GM10248 (cell line): ENCODE measurements around the gene FEZ2.

Source experiments
- CTCF ChIA-PET: fragments of 300-600 bp; sonication (Branson Sonifier 250); formaldehyde crosslinking; extraction: SDS; loops from one replicate; lab custom pipeline; 2021; ENCODE audit warnings: antibody characterized with exemption; lab: Yijun Ruan, JAX
- POLR2A ChIA-PET: fragments of 350-650 bp; sonication (Branson Sonifier 250); formaldehyde crosslinking; extraction: SDS; loops from one replicate; lab custom pipeline; 2020; ENCODE audit warnings: antibody characterized with exemption; lab: Yijun Ruan, JAX
- DNase-seq: peaks from one replicate; pipeline ENCODE4 v3.0.0; 2012; ENCODE audit errors: extremely low spot score
- CTCF ChIP-seq: IDR thresholded peaks from 2 replicates; pipeline ENCODE4 v1.5.1; 2012; ENCODE audit warnings: mild to moderate bottlenecking, low read depth; ENCODE audit errors: extremely low read depth, missing control alignments, control extremely low read depth

Gene FEZ2

GRCh38 chr2:36573165-36573564 is 24.8 kb downstream of the FEZ2 start:
- DNase-seq, result no peak
- ChIA-PET POLR2A (no interaction called here), CTCF (no interaction called here)
- no peak for TF ChIP-seq CTCF

- ChIA-PET CTCF (no interaction called here), POLR2A (no interaction called here)
- DNase-seq, result no peak
- no peak for TF ChIP-seq CTCF
Measured at GRCh38 chr2:36572719-36573059, 25.3 kb downstream of the FEZ2 start.

- CTCF ChIA-PET, result no interaction called here
- no peak for DNase-seq
- POLR2A ChIA-PET, result no interaction called here
- no peak for TF ChIP-seq CTCF
Measured at GRCh38 chr2:36572054-36572718, 25.8 kb downstream of the FEZ2 start.

- TF ChIP-seq CTCF, result no peak
- DNase-seq, result no peak
- ChIA-PET CTCF (interaction anchor here (1.2 kb wide), 1 partner anchor 97 kb away, joined by 3 read pairs; no protein-coding TSS in a partner anchor), POLR2A (no interaction called here)
Measured at GRCh38 chr2:36570416-36570815, 27.6 kb downstream of the FEZ2 start.

- DNase-seq, result no peak
- CTCF ChIA-PET, result interaction anchor here (0.9 to 1.6 kb wide), 7 partner anchors 9 to 217 kb away, joined by 3 to 7 read pairs (median 3); no protein-coding TSS in a partner anchor
- POLR2A ChIA-PET, result no interaction called here
- TF ChIP-seq CTCF, result no peak
Measured at GRCh38 chr2:36569267-36569856, 28.6 kb downstream of the FEZ2 start.

- TF ChIP-seq CTCF, result no peak
- POLR2A ChIA-PET, result no interaction called here
- CTCF ChIA-PET, result interaction anchor here (1.0 to 1.6 kb wide), 6 partner anchors 9 to 216 kb away, joined by 3 to 7 read pairs (median 3); no protein-coding TSS in a partner anchor
- no peak for DNase-seq
Measured at GRCh38 chr2:36568516-36569246, 29.3 kb downstream of the FEZ2 start.
